ENCODE data around the gene DKK1.

DNA sequence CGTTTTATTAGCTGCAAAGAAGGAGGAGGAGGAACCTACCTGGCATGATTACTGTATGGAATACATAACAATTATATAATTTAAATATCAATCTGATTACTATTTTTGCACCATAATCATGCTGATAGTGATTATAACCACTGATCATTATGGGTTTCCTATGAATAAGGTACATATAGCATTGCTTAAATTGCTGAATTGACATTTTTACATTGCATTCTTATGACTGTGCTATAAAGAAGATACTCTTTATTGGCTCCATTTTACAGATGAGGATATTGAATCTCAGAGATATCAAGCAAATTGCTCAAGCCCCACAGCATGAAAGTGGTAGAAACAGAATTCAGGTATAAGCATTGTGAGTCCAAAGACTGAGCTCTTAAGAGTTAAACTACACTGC, 23.1 kb downstream of the DKK1 start:
- TF ChIP-seq, protein P1, sequence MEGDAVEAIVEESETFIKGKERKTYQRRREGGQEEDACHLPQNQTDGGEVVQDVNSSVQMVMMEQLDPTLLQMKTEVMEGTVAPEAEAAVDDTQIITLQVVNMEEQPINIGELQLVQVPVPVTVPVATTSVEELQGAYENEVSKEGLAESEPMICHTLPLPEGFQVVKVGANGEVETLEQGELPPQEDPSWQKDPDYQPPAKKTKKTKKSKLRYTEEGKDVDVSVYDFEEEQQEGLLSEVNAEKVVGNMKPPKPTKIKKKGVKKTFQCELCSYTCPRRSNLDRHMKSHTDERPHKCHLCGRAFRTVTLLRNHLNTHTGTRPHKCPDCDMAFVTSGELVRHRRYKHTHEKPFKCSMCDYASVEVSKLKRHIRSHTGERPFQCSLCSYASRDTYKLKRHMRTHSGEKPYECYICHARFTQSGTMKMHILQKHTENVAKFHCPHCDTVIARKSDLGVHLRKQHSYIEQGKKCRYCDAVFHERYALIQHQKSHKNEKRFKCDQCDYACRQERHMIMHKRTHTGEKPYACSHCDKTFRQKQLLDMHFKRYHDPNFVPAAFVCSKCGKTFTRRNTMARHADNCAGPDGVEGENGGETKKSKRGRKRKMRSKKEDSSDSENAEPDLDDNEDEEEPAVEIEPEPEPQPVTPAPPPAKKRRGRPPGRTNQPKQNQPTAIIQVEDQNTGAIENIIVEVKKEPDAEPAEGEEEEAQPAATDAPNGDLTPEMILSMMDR (conservative IDR thresholded peaks at IDR 0.05) = no peak
- TF ChIP-seq EZH2 (IDR thresholded peaks at IDR 0.05; ENCODE audit: low read depth) = no peak

All from PC-9 (cell line).